Measurements from ENCODE around the gene SPRTN.
A peak's percentile ranks its signal among the peaks of the same experiment; 100 is the strongest.

SPRTN gene

DNA sequence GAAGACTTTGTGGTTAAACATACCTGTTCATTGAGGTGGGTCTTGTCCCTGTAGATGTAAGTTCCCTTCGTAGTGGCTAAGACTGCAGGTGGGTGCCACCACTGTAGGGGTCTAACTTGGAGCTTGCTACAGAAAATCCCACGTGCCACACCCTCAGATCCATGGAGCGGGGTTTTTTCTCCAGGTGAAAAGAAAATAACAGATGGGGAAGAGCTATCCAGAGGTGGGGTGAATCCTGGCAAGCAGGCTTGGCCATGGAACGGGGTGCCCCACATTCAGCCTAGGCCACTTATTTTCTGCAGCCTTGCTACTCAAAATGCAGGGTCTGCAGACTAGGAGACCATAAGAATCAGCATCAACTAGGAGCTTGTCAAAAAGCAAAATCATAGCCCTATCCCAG is 24.4 kb upstream of the SPRTN start:
- Histone ChIP-seq H3K4me3 (ENCODE audit: control insufficient read depth in 1 of 7, extremely low read depth in 1 of 7, insufficient read depth in 4 of 7, low read depth in 2 of 7, low read length in 6 of 7) (no peak overlapping the region), H3K36me3 (ENCODE audit: control insufficient read depth in 4 of 4, insufficient read depth in 4 of 4, low read length in 3 of 4) (no peaks in the 10 kb centered on the region), H3K27ac (ENCODE audit: insufficient read depth in 1 of 2, low read depth in 1 of 2, low read length in 2 of 2, poor library complexity in 1 of 2, severe bottlenecking in 2 of 2) (no peak overlapping the region), H3K27me3 (replicated peaks in 2 of 5; ENCODE audit: control insufficient read depth in 4 of 5, insufficient read depth in 5 of 5, low read length in 4 of 5) (no peaks in the 10 kb centered on the region), H3K9me3 (ENCODE audit: control extremely low read depth in 1 of 5, control insufficient read depth in 4 of 5, insufficient read depth in 2 of 5, low read depth in 1 of 5, low read length in 4 of 5) (no peaks in the 10 kb centered on the region), H3K4me1 (ENCODE audit: control extremely low read depth in 1 of 4, control insufficient read depth in 4 of 4, insufficient read depth in 4 of 4, low read length in 3 of 4) (no peaks in the 10 kb centered on the region)
- 98% methylated on average over 4 of the region's 4 CpGs for WGBS (ENCODE audit: insufficient coverage)
- no peak for DNase-seq
- ChIA-PET CTCF (interaction anchor here (1.3 to 1.4 kb wide), 2 partner anchors 19 to 25 kb away, joined by 3 to 5 read pairs; no protein-coding TSS in a partner anchor), POLR2A (no interaction called here)

DNA sequence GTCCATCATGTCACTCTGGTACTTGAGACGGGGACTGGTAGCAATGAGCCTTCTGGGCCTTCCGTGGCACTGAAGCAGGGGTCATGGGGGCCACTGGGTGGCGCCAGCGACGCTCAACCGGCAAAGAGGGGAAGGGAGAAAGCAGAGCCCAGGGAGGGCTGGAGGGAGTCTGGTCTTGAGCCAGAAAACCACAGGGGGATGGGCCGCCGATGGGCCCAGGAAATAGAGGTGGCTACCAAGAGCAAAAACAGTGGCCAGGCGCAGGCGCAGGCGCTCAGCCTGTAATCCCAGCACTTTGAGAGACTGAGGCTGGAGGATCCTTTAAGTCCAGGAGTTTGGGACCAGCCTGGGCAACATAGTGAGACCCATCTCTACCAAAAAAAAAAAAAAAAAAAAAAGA is 22.2 kb upstream of the SPRTN start:
- ChIA-PET CTCF (interaction anchor here (0.6 to 2.7 kb wide), 6 partner anchors 9 to 47 kb away, joined by 3 to 15 read pairs (median 4); partner anchors contain the start of genes EXOC8 and SPRTN), POLR2A (interaction anchor here (0.6 kb wide), 1 partner anchor 214 kb away, joined by 4 read pairs; no protein-coding TSS in a partner anchor)
- Histone ChIP-seq H3K4me3 (ENCODE audit: control insufficient read depth in 1 of 7, extremely low read depth in 1 of 7, insufficient read depth in 4 of 7, low read depth in 2 of 7, low read length in 6 of 7) (no peak overlapping the region), H3K27me3 (replicated peaks in 2 of 5; ENCODE audit: control insufficient read depth in 4 of 5, insufficient read depth in 5 of 5, low read length in 4 of 5) (no peaks in the 10 kb centered on the region), H3K9me3 (ENCODE audit: control extremely low read depth in 1 of 5, control insufficient read depth in 4 of 5, insufficient read depth in 2 of 5, low read depth in 1 of 5, low read length in 4 of 5) (no peaks in the 10 kb centered on the region), H3K27ac (ENCODE audit: insufficient read depth in 1 of 2, low read depth in 1 of 2, low read length in 2 of 2, poor library complexity in 1 of 2, severe bottlenecking in 2 of 2) (no peak overlapping the region), H3K36me3 (ENCODE audit: control insufficient read depth in 4 of 4, insufficient read depth in 4 of 4, low read length in 3 of 4) (no peaks in the 10 kb centered on the region), H3K4me1 (ENCODE audit: control extremely low read depth in 1 of 4, control insufficient read depth in 4 of 4, insufficient read depth in 4 of 4, low read length in 3 of 4) (no peaks in the 10 kb centered on the region)
- peak; percentile 38 to 66 (median 62) for DNase-seq
- WGBS (ENCODE audit: insufficient coverage) = 13% methylated on average over 7 of the region's 11 CpGs

DNA sequence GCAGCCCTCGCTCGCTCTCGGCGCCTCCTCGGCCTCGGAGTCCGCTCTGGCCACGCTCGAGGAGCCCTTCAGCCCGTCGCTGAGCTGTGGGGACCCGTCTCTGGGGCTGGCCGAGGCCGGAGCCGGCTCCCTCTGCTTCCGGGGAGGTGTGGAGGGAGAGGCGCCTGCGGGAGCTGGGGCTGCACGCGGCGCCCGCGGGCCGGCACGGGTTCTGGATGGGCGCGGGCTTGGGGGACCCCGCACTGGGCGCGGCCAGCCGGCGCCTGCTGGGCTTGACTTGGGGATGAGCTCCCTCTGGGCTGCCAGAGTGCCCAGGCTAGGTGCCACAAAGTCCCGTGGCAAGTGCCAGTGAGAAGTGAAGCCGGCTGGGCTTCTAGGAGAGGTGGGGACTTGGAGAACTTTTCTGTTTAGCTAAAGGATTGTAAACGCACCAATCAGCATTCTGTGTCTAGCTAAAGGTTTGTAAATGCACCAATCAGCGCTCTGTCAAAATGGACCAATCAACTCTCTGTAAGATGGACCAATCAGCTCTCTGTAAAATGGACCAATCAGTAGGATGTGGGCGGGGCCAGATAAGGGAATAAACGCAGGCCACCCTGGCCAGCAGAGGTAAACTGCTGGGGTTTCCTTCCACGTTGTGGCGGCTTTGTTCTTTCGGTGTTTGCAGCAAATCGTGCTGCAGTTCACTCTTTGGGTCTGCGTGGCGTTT is 20.6 kb upstream of the SPRTN start:
- CTCF ChIA-PET = interaction anchor here (0.6 to 2.7 kb wide), 6 partner anchors 7 to 130 kb away, joined by 3 to 15 read pairs (median 3); partner anchors contain the start of gene EXOC8
- Histone ChIP-seq H3K27me3 (replicated peaks in 2 of 5; ENCODE audit: control insufficient read depth in 4 of 5, insufficient read depth in 5 of 5, low read length in 4 of 5) (no peaks in the 10 kb centered on the region), H3K4me1 (ENCODE audit: control extremely low read depth in 1 of 4, control insufficient read depth in 4 of 4, insufficient read depth in 4 of 4, low read length in 3 of 4) (no peaks in the 10 kb centered on the region), H3K27ac (ENCODE audit: insufficient read depth in 1 of 2, low read depth in 1 of 2, low read length in 2 of 2, poor library complexity in 1 of 2, severe bottlenecking in 2 of 2) (no peak overlapping the region), H3K36me3 (ENCODE audit: control insufficient read depth in 4 of 4, insufficient read depth in 4 of 4, low read length in 3 of 4) (no peaks in the 10 kb centered on the region), H3K9me3 (ENCODE audit: control extremely low read depth in 1 of 5, control insufficient read depth in 4 of 5, insufficient read depth in 2 of 5, low read depth in 1 of 5, low read length in 4 of 5) (no peaks in the 10 kb centered on the region), H3K4me3 (ENCODE audit: control insufficient read depth in 1 of 7, extremely low read depth in 1 of 7, insufficient read depth in 4 of 7, low read depth in 2 of 7, low read length in 6 of 7) (no peak overlapping the region)
- DNase-seq = no peak
- POLR2A ChIA-PET = interaction anchor here (0.6 kb wide), 1 partner anchor 28 kb away, joined by 4 read pairs; no protein-coding TSS in a partner anchor
- 98% methylated on average over 44 of the region's 44 CpGs for WGBS (ENCODE audit: insufficient coverage)

DNA sequence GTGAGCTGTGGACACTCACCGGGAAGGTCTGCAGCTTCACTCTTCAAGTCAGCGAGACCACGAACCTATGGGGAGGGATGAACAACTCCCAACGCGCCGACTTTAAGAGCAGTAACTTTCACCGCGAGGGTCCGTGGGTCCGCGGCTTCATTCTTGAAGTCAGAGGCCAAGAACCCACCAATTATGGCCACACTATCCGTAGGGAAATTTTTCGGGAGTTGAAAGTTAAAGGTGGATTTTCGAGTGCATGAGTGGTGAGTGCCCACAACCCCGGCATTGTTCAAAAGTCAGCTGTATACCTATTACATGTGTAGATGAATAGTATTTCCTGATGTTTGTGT is 20.1 kb upstream of the SPRTN start:
- DNase-seq = no peak
- no peaks in the 10 kb centered on the region for H3K4me1 ChIP-seq (ENCODE audit: control extremely low read depth in 1 of 4, control insufficient read depth in 4 of 4, insufficient read depth in 4 of 4, low read length in 3 of 4)
- no peaks in the 10 kb centered on the region for H3K27me3 ChIP-seq (replicated peaks in 2 of 5; ENCODE audit: control insufficient read depth in 4 of 5, insufficient read depth in 5 of 5, low read length in 4 of 5)
- no peak overlapping the region for H3K4me3 ChIP-seq (ENCODE audit: control insufficient read depth in 1 of 7, extremely low read depth in 1 of 7, insufficient read depth in 4 of 7, low read depth in 2 of 7, low read length in 6 of 7)
- no peak overlapping the region for H3K27ac ChIP-seq (ENCODE audit: insufficient read depth in 1 of 2, low read depth in 1 of 2, low read length in 2 of 2, poor library complexity in 1 of 2, severe bottlenecking in 2 of 2)
- no peaks in the 10 kb centered on the region for H3K36me3 ChIP-seq (ENCODE audit: control insufficient read depth in 4 of 4, insufficient read depth in 4 of 4, low read length in 3 of 4)
- no peaks in the 10 kb centered on the region for H3K9me3 ChIP-seq (ENCODE audit: control extremely low read depth in 1 of 5, control insufficient read depth in 4 of 5, insufficient read depth in 2 of 5, low read depth in 1 of 5, low read length in 4 of 5)
- POLR2A ChIA-PET = no interaction called here
- WGBS (ENCODE audit: insufficient coverage) = over 99% methylated on average over 13 of the region's 15 CpGs
- CTCF ChIA-PET = interaction anchor here (0.6 to 1.1 kb wide), 3 partner anchors 8 to 123 kb away, joined by 3 read pairs; partner anchors contain the start of gene EXOC8

DNA sequence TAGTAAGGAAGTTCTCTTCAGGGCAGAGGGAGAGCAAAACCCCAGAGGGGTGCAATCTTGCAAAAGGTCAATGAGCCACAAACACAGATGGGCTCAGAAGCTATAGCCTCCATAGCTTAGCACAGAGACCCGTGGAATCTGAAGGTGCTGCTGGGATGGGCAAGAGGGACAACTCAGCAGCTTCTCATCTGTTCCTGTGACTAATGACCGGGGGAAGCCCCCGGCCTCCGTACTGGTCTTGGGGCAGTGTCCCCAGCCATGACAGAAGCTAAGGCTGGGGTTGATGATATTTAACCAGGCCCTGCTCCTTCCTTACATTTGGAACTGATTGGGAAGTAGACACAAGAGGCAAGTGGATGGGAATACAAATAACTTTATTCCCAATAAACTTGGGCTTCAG is 19.5 kb upstream of the SPRTN start:
- no peak overlapping the region for H3K27ac ChIP-seq (ENCODE audit: insufficient read depth in 1 of 2, low read depth in 1 of 2, low read length in 2 of 2, poor library complexity in 1 of 2, severe bottlenecking in 2 of 2)
- ChIA-PET POLR2A (no interaction called here), CTCF (interaction anchor here (1.1 kb wide), 1 partner anchor 9 kb away, joined by 3 read pairs; no protein-coding TSS in a partner anchor)
- H3K9me3 ChIP-seq (ENCODE audit: control extremely low read depth in 1 of 5, control insufficient read depth in 4 of 5, insufficient read depth in 2 of 5, low read depth in 1 of 5, low read length in 4 of 5) = no peaks in the 10 kb centered on the region
- WGBS (ENCODE audit: insufficient coverage) = 96% methylated on average over 4 of the region's 4 CpGs
- no peaks in the 10 kb centered on the region for H3K36me3 ChIP-seq (ENCODE audit: control insufficient read depth in 4 of 4, insufficient read depth in 4 of 4, low read length in 3 of 4)
- no peak for DNase-seq
- no peaks in the 10 kb centered on the region for H3K27me3 ChIP-seq (replicated peaks in 2 of 5; ENCODE audit: control insufficient read depth in 4 of 5, insufficient read depth in 5 of 5, low read length in 4 of 5)
- H3K4me3 ChIP-seq (ENCODE audit: control insufficient read depth in 1 of 7, extremely low read depth in 1 of 7, insufficient read depth in 4 of 7, low read depth in 2 of 7, low read length in 6 of 7) = no peak overlapping the region
- no peaks in the 10 kb centered on the region for H3K4me1 ChIP-seq (ENCODE audit: control extremely low read depth in 1 of 4, control insufficient read depth in 4 of 4, insufficient read depth in 4 of 4, low read length in 3 of 4)

DNA sequence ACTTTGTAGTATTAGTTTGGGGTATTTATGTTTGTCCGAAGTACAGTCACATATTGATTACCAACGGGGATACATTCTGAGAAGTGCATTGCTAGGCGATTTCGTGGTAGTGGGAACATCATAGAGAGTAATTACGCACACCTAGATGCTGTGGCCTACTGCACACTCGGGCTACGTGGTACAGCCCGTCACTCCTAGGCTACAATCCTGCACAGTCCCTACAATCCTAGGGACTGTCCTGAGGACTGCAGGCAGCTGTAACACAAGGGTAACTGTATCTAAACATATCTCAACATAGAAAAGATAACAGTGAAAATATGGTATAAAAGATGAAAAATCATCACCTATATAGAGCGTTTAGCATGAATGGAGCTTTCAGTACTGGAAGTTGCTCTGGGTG is 19.0 kb upstream of the SPRTN start:
- Histone ChIP-seq H3K36me3 (ENCODE audit: control insufficient read depth in 4 of 4, insufficient read depth in 4 of 4, low read length in 3 of 4) (no peaks in the 10 kb centered on the region), H3K27me3 (replicated peaks in 2 of 5; ENCODE audit: control insufficient read depth in 4 of 5, insufficient read depth in 5 of 5, low read length in 4 of 5) (no peaks in the 10 kb centered on the region), H3K4me1 (ENCODE audit: control extremely low read depth in 1 of 4, control insufficient read depth in 4 of 4, insufficient read depth in 4 of 4, low read length in 3 of 4) (no peaks in the 10 kb centered on the region), H3K9me3 (ENCODE audit: control extremely low read depth in 1 of 5, control insufficient read depth in 4 of 5, insufficient read depth in 2 of 5, low read depth in 1 of 5, low read length in 4 of 5) (no peaks in the 10 kb centered on the region), H3K27ac (ENCODE audit: insufficient read depth in 1 of 2, low read depth in 1 of 2, low read length in 2 of 2, poor library complexity in 1 of 2, severe bottlenecking in 2 of 2) (no peak overlapping the region), H3K4me3 (ENCODE audit: control insufficient read depth in 1 of 7, extremely low read depth in 1 of 7, insufficient read depth in 4 of 7, low read depth in 2 of 7, low read length in 6 of 7) (no peak overlapping the region)
- POLR2A ChIA-PET = no interaction called here
- no peak for DNase-seq
- 93% methylated on average over 7 of the region's 9 CpGs for WGBS (ENCODE audit: insufficient coverage)
- CTCF ChIA-PET = no interaction called here

DNA sequence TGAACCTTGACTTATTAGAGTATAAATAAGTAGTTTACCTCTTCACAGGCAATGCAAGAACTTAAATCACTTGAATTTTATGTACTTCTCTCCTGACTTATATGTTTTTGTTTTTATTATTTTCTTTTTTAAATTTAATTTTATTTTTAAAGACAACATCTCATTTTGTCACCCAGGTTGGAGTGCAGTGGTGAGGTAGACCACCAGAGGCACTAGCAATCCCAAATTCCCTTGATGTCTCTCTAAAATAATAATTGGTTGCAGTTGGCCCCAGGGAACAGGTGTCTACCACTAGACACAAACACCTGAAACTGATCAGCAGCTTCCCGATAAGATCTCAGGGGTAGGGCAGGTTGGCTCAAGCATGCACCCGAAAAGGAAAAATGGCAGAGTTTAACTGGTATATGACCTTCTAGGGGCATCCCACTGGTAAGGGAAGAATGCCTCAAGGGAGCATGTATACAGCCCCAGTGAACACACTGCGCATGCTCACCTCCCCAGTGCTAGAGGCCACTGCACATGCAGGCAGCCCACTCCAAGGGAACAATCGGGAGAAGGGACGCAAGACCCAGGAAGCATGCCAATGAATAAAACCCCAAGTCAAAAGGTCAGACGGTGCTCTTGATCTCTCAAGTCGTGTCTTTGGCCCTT is 15.1 kb upstream of the SPRTN start:
- Histone ChIP-seq H3K9me3 (ENCODE audit: control extremely low read depth in 1 of 5, control insufficient read depth in 4 of 5, insufficient read depth in 2 of 5, low read depth in 1 of 5, low read length in 4 of 5) (no peaks in the 10 kb centered on the region), H3K36me3 (ENCODE audit: control insufficient read depth in 4 of 4, insufficient read depth in 4 of 4, low read length in 3 of 4) (no peaks in the 10 kb centered on the region), H3K27me3 (replicated peaks in 2 of 5; ENCODE audit: control insufficient read depth in 4 of 5, insufficient read depth in 5 of 5, low read length in 4 of 5) (no peaks in the 10 kb centered on the region), H3K4me3 (ENCODE audit: control insufficient read depth in 1 of 7, extremely low read depth in 1 of 7, insufficient read depth in 4 of 7, low read depth in 2 of 7, low read length in 6 of 7) (no peak overlapping the region), H3K4me1 (ENCODE audit: control extremely low read depth in 1 of 4, control insufficient read depth in 4 of 4, insufficient read depth in 4 of 4, low read length in 3 of 4) (no peaks in the 10 kb centered on the region), H3K27ac (ENCODE audit: insufficient read depth in 1 of 2, low read depth in 1 of 2, low read length in 2 of 2, poor library complexity in 1 of 2, severe bottlenecking in 2 of 2) (no peak overlapping the region)
- ChIA-PET POLR2A (no interaction called here), CTCF (no interaction called here)
- 83% methylated on average over 6 of the region's 7 CpGs for WGBS (ENCODE audit: insufficient coverage)
- no peak for DNase-seq

Data from common myeloid progenitor, CD34-positive (primary cell).